ENCODE measurements around the gene STARD3. TPM values are rescaled to one million over a fixed set of nuclear protein-coding genes. Genes with fewer than 3 reads are reported as not detected.
"Not testable (repeated sequence)": the region's sequence is repeated elsewhere in the genome, so short reads cannot be mapped to it uniquely, and the experiment has no call there.

Gene STARD3
- polyA plus RNA-seq, 4 donors = 41.7 to 58.7 (median 49.5) TPM

GRCh38 chr17:39687101-39687545 lies 50.2 kb downstream of the STARD3 start:
- no peak for DNase-seq (ENCODE audit: low read depth in 4 of 4, low spot score in 3 of 4)

GRCh38 chr17:39687546-39688474 lies 50.9 kb downstream of the STARD3 start, which contains the start of gene PGAP3:
Gene PGAP3 (minus strand): TSS chr17:39688057. CDS start chr17:39688014, 43 bp downstream.
- peak in 2 of 4 donors; percentile 78 to 79 for DNase-seq (ENCODE audit: low read depth in 4 of 4, low spot score in 3 of 4)

DNA sequence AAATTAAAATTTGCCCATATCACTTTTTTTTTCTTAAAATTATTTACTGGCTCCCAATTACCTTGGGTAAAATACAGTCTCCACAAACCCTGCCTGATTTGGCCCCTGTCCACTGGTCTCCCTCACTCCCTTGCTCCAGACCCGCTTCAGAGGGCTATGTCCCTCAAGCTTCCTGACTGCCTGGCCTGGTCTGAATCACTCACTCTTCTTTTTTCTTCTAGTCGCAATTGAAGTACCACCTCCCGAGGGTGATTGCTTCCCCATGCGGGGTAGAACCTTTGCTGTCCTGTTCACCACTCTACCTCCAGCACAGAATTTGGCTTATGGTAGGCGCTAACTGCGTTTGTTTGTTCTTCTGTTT lies 51.5 kb downstream of the STARD3 start:
- no peak for DNase-seq (ENCODE audit: low read depth in 4 of 4, low spot score in 3 of 4)

- no peak for DNase-seq (ENCODE audit: low read depth in 4 of 4, low spot score in 3 of 4)
Observed at GRCh38 chr17:39688945-39689344, 52.0 kb downstream of the STARD3 start.

DNA sequence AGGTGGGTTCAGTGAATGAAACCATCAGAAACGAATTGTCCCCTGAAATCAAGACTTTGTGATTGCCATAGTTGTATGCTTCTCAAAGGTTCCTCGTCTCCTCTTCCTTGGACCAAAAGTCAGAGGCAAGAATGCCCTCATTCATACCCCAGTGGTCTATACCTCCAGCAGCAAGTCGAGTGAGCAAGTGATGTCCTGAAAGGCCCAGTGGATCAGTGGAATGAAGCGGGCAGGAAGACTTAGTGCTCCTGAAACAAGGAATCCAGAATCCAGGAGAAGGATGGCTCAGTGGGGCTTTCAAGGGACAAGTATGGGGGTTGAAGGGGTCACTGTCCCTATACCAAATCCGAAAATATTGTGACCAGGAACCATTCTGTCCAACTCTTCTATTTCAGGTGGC lies 57.6 kb downstream of the STARD3 start:
- no peak for DNase-seq (ENCODE audit: low read depth in 4 of 4, low spot score in 3 of 4)

DNA sequence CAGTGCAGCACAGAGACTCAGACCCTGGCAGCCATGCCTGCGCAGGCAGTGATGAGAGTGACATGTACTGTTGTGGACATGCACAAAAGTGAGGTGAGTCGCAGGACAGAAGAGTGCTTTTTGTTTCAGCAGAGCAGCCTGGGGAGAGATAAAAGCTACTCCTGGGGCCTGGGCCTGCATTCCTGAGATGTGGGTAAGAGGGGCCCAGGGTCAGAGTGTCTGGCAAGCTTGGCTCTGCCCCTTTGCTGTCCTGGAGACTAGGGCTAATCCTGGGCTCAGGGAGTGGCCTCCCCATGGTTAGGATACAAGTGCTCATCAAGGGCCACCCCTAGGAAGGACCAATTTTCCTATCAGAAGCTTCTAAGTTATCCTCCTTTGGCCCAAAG lies 58.1 kb downstream of the STARD3 start:
- DNase-seq (ENCODE audit: low read depth in 4 of 4, low spot score in 3 of 4) = no peak

DNA sequence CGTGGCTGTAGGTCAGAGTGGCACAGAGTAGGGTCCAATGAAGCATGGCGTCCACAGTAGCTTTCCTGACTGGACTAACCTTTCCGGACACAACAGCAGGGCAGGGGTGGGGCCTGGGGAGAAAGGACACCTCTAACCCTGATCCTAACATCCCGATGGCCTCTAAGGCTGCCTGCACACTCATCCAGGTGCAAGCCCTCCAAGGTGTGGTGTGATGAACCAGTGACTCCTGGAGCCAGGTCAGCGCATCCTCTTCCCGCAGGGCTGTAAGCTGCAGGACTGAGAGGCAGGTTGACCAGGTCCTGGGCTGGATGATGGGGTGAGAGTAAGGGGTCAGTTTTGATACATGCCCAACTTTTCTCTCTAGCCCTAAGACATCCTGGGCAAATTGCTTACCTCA lies 59.8 kb downstream of the STARD3 start:
- DNase-seq (ENCODE audit: low read depth in 4 of 4, low spot score in 3 of 4) = no peak

DNA sequence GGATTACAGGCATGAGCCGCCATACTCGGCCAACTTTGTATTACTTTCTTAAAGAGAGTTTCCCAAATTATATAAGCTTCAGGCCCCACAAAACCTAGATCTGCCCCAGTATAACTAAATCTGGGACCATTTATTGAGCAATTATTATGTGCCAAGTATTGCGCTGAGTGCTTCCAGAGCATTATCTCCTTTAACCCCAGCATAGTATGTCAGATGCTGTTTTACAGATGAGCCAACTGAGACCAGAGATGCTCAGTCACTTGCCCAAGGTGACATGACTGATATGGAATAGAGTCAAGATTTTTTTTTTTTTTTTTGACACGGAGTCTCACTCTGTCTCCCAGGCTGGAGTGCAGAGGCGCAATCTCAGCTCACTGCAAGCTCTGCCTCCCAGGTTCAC lies 61.0 kb downstream of the STARD3 start:
- no peak for DNase-seq (ENCODE audit: low read depth in 4 of 4, low spot score in 3 of 4)

DNA sequence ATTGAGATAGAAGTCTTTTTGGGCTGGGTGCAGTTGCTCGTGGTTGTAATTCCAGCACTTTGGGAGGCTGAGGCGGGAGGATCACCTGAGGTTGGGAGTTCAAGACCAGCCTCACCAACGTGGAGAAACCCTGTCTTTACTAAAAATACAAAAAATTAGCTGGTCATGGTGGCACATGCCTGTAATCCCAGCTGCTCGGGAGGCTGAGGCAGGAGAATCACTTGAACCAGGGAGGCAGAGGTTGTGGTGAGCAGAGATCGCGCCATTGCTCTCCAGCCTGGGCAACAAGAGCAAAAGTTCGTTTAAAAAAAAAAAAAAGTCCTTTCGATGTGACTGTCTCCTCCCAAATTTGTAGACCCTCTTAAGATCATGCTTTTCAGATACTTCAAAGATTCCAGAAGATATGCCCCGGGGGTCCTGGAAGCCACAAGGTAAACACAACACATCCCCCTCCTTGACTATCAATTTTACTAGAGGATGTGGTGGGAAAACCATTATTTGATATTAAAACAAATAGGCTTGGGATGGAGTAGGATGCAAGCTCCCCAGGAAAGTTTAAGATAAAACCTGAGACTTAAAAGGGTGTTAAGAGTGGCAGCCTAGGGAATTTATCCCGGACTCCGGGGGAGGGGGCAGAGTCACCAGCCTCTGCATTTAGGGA lies 62.3 kb downstream of the STARD3 start:
- DNase-seq (ENCODE audit: low read depth in 4 of 4, low spot score in 3 of 4) = not testable (repeated sequence)

- DNase-seq (ENCODE audit: low read depth in 4 of 4, low spot score in 3 of 4) = peak in 1 of 4 donors; percentile 70
Observed at GRCh38 chr17:39699818-39700147, 62.8 kb downstream of the STARD3 start, which contains the start of gene ERBB2. Gene ERBB2 (plus strand): TSS chr17:39700064. CDS start chr17:39700239, 175 bp downstream.

GRCh38 chr17:39700148-39700987 lies 63.4 kb downstream of the STARD3 start:
- no peak for DNase-seq (ENCODE audit: low read depth in 4 of 4, low spot score in 3 of 4)

DNA sequence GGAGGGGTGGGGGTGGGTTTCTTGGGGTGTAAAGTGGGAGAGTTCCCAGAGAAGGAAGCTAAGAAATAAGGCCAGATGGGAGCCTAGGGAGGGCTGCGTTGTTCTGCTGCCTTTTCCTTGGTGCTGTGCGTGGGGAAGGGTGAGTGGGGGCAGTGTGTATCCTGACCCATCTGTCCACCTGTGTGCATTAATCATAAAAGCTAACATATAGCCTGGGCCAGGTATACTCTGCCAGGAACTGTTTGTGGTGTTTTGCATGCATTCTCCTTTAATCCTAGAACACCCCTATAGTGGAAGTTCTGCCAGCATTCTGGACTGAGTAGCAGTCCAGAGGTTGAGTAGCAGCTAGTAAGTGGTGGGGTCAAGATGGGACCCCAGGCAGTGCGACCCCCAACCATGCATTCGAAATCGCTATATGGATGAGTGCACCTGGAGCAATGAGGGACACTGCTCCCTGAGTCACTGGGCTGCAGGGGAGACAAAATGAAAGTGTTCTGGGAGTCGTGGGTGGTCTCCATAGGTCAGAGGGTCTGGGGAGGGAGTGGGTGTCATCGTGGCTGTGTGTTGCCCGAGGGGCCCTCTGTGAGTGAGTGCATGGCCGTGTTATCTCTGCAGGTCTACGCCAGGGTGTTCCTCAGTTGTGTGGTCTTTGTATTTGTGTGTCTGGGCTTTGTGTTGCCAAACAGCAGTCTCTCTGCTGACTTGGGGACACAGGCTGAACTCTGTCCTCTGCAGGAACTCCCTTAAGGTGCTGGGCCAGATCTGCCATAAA lies 64.3 kb downstream of the STARD3 start:
- no peak for DNase-seq (ENCODE audit: low read depth in 4 of 4, low spot score in 3 of 4)

- no peak for DNase-seq (ENCODE audit: low read depth in 4 of 4, low spot score in 3 of 4)
Observed at GRCh38 chr17:39701784-39702422, 65.0 kb downstream of the STARD3 start.

DNA sequence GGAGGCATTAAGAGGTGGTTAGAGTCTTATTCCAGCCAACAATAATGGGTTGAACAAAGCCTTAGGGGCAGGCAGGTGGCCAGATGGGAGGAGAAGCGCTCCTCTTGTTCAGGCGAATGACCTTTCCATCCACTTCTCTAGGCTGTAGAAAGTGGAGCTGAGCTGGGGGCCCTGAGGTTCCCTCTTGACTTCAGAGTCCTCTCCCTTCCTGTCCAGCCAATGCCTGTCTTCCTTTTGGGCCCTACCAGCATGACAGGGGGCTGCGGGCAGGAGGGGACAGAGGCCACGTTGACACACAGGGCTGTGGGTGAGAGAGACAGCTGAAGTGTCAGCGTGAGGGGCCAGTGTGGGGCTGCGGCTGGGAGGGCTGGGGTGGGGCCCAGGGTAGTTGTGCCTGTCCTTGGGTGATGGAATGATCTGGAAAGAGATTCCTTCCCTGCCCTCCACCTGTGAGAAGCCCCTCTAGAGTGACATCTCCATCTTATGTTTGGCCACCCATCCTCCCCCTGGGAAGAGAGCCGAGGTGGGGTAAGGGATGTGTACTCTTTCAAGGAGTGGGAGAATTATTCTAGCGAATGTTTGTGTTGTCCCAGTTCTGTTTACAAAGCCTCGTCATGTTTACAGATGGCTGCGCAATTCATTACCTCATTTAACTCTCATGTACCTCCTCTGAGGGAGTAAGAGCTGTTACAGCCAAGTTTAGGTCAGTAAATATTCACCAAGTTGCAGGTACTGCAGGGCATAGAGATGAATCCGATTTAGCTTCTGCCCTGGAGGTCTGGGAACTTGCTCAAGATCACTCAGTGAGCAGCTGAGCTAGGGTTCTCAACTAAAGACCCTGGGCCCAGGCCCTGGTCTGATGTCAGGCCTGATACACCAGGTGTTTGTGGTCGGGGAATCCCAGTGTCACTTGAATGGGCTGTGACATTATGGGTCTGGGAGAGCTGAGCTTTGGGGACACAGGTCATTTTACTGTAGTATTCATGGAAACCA lies 66.3 kb downstream of the STARD3 start:
- DNase-seq (ENCODE audit: low read depth in 4 of 4, low spot score in 3 of 4) = no peak

DNA sequence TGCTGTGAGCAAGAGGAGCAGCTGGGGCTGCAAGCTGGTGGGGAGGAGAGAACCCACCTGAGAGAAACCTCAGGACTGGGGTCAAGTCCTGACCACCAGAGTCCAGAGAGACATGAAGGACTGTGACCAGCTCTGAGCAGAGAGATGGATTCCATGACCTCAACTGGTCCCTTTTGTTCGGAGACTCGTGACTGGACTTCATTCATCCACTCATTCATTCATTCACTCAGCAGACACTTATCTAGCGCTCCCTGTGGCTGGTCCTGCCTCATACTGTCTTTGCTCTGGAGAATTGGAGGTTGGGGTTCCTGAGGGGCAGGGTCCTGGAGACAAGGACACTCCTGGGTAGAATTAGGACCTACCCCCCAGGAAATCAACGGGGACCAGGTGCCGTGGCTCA lies 67.0 kb downstream of the STARD3 start:
- no peak for DNase-seq (ENCODE audit: low read depth in 4 of 4, low spot score in 3 of 4)

- DNase-seq (ENCODE audit: low read depth in 4 of 4, low spot score in 3 of 4) = no peak
Observed at GRCh38 chr17:39704821-39705551, 68.0 kb downstream of the STARD3 start.

DNA sequence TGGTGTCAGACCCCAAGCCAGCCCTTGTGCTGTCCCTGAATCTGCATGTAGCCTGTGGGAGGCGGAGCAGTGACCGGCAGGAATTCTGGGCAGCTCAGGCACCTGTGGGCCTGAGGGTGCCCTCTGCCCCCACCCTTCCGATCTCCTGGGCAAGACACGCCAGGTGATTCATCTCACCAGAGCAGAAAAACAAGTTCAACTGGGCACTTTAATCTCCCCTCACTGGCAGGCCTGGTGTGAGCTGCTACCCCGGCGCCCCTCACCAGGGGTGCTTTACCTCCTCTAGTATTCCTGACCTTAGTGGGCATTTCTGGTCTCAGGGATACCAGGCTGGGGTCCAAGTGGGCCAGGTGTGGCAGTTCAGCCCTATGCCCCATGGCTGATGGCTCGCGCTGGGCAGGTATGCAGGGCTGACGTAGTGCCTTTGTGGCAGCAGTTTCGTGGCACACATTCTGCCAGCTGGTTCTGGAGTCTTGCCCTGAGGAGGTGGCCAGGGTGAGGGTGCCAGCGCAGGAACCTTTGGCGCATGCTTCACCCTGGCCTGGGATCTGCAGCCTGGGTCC lies 68.9 kb downstream of the STARD3 start:
- DNase-seq (ENCODE audit: low read depth in 4 of 4, low spot score in 3 of 4) = no peak

Data from left renal pelvis (tissue), 4 donors.